ENCODE measurements around the gene MANBA.
"Not testable (repeated sequence)": the region's sequence is repeated elsewhere in the genome, so short reads cannot be mapped to it uniquely, and the experiment has no call there.

DNA sequence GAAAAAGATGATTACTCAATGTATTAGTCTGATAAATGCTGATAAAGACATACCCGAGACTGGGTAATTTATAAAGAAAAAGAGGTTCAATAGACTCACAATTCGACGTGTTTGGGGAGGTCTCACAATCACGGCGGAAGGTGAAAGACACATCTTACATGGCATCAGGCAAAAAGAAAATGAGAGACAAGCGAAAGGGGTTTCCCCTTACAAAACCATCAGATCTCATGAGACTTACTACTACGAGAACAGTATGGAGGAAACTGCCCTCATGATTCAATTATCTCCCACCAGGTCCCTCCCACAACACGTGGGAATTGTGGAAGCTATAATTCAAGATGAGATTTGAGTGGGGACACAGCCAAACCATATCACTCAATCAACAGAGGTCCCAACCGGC is 141.7 kb downstream of the MANBA start:
- TF ChIP-seq, protein P1, sequence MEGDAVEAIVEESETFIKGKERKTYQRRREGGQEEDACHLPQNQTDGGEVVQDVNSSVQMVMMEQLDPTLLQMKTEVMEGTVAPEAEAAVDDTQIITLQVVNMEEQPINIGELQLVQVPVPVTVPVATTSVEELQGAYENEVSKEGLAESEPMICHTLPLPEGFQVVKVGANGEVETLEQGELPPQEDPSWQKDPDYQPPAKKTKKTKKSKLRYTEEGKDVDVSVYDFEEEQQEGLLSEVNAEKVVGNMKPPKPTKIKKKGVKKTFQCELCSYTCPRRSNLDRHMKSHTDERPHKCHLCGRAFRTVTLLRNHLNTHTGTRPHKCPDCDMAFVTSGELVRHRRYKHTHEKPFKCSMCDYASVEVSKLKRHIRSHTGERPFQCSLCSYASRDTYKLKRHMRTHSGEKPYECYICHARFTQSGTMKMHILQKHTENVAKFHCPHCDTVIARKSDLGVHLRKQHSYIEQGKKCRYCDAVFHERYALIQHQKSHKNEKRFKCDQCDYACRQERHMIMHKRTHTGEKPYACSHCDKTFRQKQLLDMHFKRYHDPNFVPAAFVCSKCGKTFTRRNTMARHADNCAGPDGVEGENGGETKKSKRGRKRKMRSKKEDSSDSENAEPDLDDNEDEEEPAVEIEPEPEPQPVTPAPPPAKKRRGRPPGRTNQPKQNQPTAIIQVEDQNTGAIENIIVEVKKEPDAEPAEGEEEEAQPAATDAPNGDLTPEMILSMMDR (IDR thresholded peaks at IDR 0.05) = not testable (repeated sequence)
- not testable (repeated sequence) for TF ChIP-seq POLR2A (IDR thresholded peaks at IDR 0.05)
